Adrenal gland (tissue), 12 donors: ENCODE measurements around the gene CACNA1A. TPM values are rescaled to one million over a fixed set of nuclear protein-coding genes. Genes with fewer than 3 reads are reported as not detected.
"Not testable (repeated sequence)": the region's sequence is repeated elsewhere in the genome, so short reads cannot be mapped to it uniquely, and the experiment has no call there.

Experiments used
- DNase-seq, 7 donors: peaks; one replicate each; pipeline ENCODE4 v3.0.0-alpha.2; 2019 to 2020
- H3K27ac ChIP-seq, 5 donors: fragments of 200-600 bp; sonication (generic) in 4 of 5; 1 replicate in 3 of 5; 2 replicates in 2 of 5; pipeline versions ENCODE4 v1.5.1 to v1.8.0; 2016 to 2020; ENCODE audit warnings: mild to moderate bottlenecking in 1 of 5
- H3K27me3 ChIP-seq: fragments of 200-600 bp; 2 replicates; pipeline ENCODE4 v1.8.0; 2021
- H3K36me3 ChIP-seq, 2 donors: fragments of 200-600 bp; replicated peaks in 1 of 2; 1 replicate in 1 of 2; 2 replicates in 1 of 2; pipeline versions ENCODE4 v1.5.1 to v1.8.0; 2018 to 2022
- H3K4me1 ChIP-seq, 2 donors: fragments of 200-600 bp; replicated peaks in 1 of 2; 1 replicate in 1 of 2; 2 replicates in 1 of 2; pipeline versions ENCODE4 v1.5.1 to v1.8.0; 2018 to 2021
- H3K4me3 ChIP-seq, 4 donors: fragments of 200-600 bp; sonication (generic) in 3 of 4; one replicate each; pipeline ENCODE4 v1.5.1; 2016 to 2018
- H3K9me3 ChIP-seq, 3 donors: fragments of 200-600 bp; sonication (generic) in 1 of 3; replicated peaks in 1 of 3; 1 replicate in 2 of 3; 2 replicates in 1 of 3; pipeline versions ENCODE4 v1.5.1 to v1.8.0; 2016 to 2021
- POLR2A ChIP-seq, 2 donors: fragments of 450-650 bp; IDR thresholded peaks; one replicate each; pipeline ENCODE4 v1.6.1; 2017; ENCODE audit warnings: antibody characterized with exemption in 2 of 2, mild to moderate bottlenecking in 2 of 2, moderate library complexity in 1 of 2
- WGBS, 4 donors: extraction: QIAGEN DNeasy Blood & Tissue Kit in 2 of 4; methylation state at CpG; one replicate each; pipeline versions ENCODE4 v1.1.5 to v1.1.7; 2013 to 2017; 5-methylcytosine and 5-hydroxymethylcytosine counted together
- intact Hi-C, 2 donors: fragments of 100-400 bp; cut with DNase I; formaldehyde crosslinking; loops; one replicate each; pipeline versions ENCODE4 v1.14.1 to v1.15.0; 2022 to 2023
- polyA plus RNA-seq, 3 donors: library from polyadenylated mRNA; stranded (reverse); fragments of 200-250 nt in 2 of 3; fragments of 350-450 nt in 1 of 3; fragmentation: Illumina TruSeq in 1 of 3; extraction: RNeasy Lipid Tissue Mini Kit (QIAGEN cat#74804) in 1 of 3; gene quantifications; one replicate each; pipeline ENCODE4 v1.2.3, GENCODE V29; 2013 to 2014
- total RNA-seq, 9 donors: library from RNA; depleted of rRNA in 4 of 9; stranded (reverse); fragments of >200 nt in 4 of 9; fragments of 120-200 nt in 1 of 9; fragmentation: NEBNext Ultra II Directional in 1 of 9; extraction: Animal tissue kit (Norgen Biotek cat#: 25700) in 1 of 9; gene quantifications; one replicate each; pipeline versions ENCODE4 v1.1.0 to v1.2.4, GENCODE V29; 2013 to 2023
- TF ChIP-seq, protein P1 (sequence below), 6 experiments: fragments of 450-650 bp in 4 of 6; fragments of 200-600 bp in 2 of 6; sonication (generic) in 1 of 6; IDR thresholded peaks; 1 replicate in 5 of 6; 2 replicates in 1 of 6; pipeline versions ENCODE4 v1.5.1 to v1.8.0; 2016 to 2021; ENCODE audit warnings: antibody characterized with exemption in 6 of 6, mild to moderate bottlenecking in 2 of 6, moderate library complexity in 1 of 6
- donor health status: healthy with polysubstance abuse.
- donor health status: Bipolar disorder and iron deficiency.
- donor health status: DM: yes; HTN: yes; CAD: no.
- donor health status: DM: no; HTN: no; CAD: no.
- donor health status: DM: no; HTN: no; CAD: no.
- donor health status: DM: yes; HTN: yes; CAD: no.

CACNA1A gene
- total and polyA plus RNA-seq, 12 donors, result 0.28 to 35.4 (median 2.8) TPM; not detected in 1

DNA sequence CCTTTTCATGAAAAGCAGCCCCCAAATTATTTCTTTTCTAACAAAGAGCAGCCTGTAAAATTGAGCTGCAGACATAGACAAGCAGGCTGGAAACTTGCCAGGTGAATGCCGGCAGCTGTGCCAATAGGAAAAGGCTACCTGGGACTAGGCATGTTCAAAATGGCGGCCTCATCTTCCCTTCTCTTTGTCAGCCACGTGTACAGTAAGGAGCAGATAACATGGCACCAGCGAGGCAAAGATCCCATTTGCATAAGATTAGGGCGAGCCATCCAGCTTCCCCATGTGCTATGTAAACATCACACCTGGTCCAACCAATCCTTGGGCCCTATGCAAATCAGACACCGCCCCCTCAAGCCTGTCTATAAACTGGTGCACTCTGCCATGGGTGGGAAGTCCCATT, 31.2 kb upstream of the CACNA1A start:
- H3K27ac ChIP-seq, result no peak overlapping the region
- H3K9me3 ChIP-seq, result no peaks in the 10 kb centered on the region
- no peaks in the 10 kb centered on the region for H3K4me1 ChIP-seq
- H3K27me3 ChIP-seq, result no peaks in the 10 kb centered on the region
- H3K4me3 ChIP-seq, result no peak overlapping the region
- DNase-seq, result no peak
- TF ChIP-seq, protein P1, sequence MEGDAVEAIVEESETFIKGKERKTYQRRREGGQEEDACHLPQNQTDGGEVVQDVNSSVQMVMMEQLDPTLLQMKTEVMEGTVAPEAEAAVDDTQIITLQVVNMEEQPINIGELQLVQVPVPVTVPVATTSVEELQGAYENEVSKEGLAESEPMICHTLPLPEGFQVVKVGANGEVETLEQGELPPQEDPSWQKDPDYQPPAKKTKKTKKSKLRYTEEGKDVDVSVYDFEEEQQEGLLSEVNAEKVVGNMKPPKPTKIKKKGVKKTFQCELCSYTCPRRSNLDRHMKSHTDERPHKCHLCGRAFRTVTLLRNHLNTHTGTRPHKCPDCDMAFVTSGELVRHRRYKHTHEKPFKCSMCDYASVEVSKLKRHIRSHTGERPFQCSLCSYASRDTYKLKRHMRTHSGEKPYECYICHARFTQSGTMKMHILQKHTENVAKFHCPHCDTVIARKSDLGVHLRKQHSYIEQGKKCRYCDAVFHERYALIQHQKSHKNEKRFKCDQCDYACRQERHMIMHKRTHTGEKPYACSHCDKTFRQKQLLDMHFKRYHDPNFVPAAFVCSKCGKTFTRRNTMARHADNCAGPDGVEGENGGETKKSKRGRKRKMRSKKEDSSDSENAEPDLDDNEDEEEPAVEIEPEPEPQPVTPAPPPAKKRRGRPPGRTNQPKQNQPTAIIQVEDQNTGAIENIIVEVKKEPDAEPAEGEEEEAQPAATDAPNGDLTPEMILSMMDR (IDR thresholded peaks at IDR 0.05), result no peak
- no peak for TF ChIP-seq POLR2A (IDR thresholded peaks at IDR 0.05)
- WGBS, 4 donors, result 33 to 56% (median 53%) methylated on average over 5 to 6 of the region's 6 CpGs
- H3K36me3 ChIP-seq, result no peaks in the 10 kb centered on the region
- intact Hi-C loops, result no loop called here

DNA sequence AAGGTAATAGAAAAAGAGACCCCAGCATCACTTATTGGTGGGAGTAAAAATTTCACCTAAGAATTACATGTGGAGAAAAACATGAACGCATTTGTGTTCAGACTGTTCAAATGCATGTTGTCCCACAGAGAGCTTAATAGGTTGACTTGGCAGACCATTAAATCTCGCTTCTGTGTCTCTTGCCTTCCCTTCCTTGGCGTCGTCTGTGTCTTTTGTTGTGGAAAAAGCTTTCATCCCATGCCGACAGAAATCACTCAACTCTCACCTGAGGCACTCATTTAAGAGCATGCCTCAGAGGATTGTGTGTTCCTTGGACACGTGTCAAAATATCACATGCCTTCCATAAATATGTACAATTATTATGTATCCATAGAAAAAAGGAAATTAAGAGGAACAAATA, 24.4 kb upstream of the CACNA1A start:
- H3K27me3 ChIP-seq, result no peaks in the 10 kb centered on the region
- H3K27ac ChIP-seq, result no peak overlapping the region
- TF ChIP-seq, protein P1 (IDR thresholded peaks at IDR 0.05), result no peak
- TF ChIP-seq POLR2A (IDR thresholded peaks at IDR 0.05), result no peak
- no peaks in the 10 kb centered on the region for H3K4me1 ChIP-seq
- no peaks in the 10 kb centered on the region for H3K36me3 ChIP-seq
- no peaks in the 10 kb centered on the region for H3K9me3 ChIP-seq
- intact Hi-C loops, result no loop called here
- DNase-seq, result no peak
- WGBS, 4 donors, result 19 to 30% (median 26%) methylated on average over 6 of the region's 6 CpGs
- no peak overlapping the region for H3K4me3 ChIP-seq

DNA sequence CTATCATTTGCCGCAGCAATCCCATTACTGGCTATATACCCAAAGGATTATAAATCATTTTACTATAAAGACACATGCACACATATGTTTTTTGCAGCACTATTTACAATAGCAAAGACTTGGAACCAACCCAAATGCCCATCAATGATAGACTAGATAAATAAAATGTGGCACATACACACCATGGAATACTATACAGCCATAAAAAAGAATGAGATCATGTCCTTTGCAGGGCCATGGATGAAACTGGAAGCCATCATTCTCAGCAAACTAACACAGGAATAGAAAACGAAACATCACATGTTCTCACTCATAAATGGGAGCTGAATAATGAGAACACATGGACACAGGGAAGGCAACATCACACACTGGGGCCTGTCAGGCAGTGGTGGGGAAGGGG, 23.4 kb upstream of the CACNA1A start:
- DNase-seq, H3K9me3 ChIP-seq, H3K36me3 ChIP-seq, H3K27ac ChIP-seq, H3K4me3 ChIP-seq, intact Hi-C loops, H3K4me1 ChIP-seq, H3K27me3 ChIP-seq: not testable (repeated sequence)
- WGBS, 4 donors, result 71 to 82% (median 76%) methylated on average over 2 of the region's 2 CpGs

DNA sequence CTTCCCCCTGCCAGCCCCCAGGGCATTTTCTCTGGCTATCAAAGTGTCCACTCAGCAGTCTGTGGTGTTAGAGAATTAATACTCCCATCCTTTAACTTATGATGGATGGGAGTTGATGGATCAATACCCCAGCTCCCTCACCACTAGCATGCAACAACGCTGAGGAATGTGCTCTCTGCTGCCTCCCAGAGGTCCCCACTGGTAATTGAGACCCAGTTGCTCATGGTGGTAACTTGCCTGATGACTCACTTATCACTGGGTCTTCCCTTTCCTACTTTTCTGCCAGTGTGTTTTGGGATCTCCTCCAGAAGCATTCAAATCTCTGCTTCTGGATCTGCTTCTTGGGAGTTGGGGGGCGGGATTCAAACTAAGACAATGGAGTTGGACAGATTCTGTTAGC, 20.3 kb upstream of the CACNA1A start:
- Histone ChIP-seq H3K4me3 (no peak overlapping the region), H3K27ac (no peak overlapping the region), H3K27me3 (no peaks in the 10 kb centered on the region), H3K36me3 (no peaks in the 10 kb centered on the region), H3K4me1 (no peaks in the 10 kb centered on the region), H3K9me3 (no peaks in the 10 kb centered on the region)
- DNase-seq, result no peak
- intact Hi-C loops, result no loop called here
- TF ChIP-seq, protein P1 (IDR thresholded peaks at IDR 0.05), result no peak
- 4 to 16% (median 8%) methylated on average over 2 of the region's 2 CpGs for WGBS, 4 donors

DNA sequence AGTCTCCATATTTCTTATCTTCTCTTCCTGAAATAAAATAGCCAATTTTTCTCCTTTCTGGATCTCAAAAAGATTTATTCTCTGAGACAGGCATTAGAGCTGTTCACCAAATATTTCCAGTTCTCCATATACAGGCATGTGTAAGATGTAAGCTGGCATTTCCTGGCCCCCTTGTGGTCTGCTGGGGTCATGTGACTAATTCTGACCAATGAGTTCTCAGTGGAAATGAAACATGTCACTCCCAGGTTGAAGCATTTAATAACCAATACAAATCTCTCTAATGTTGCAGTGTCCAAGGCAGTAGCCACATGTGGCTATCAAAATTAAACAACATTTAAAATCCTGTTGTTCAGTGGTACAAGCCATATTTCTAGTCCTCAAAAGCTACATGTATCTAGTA, 14.8 kb upstream of the CACNA1A start:
- no peaks in the 10 kb centered on the region for H3K9me3 ChIP-seq
- no peaks in the 10 kb centered on the region for H3K4me1 ChIP-seq
- no peaks in the 10 kb centered on the region for H3K27me3 ChIP-seq
- no peak overlapping the region for H3K27ac ChIP-seq
- no peak for DNase-seq
- H3K36me3 ChIP-seq, result no peaks in the 10 kb centered on the region
- no peak overlapping the region for H3K4me3 ChIP-seq
- intact Hi-C loops, result no loop called here
- TF ChIP-seq, protein P1 (IDR thresholded peaks at IDR 0.05), result no peak
- no peak for TF ChIP-seq POLR2A (IDR thresholded peaks at IDR 0.05)
